HepG2 (cell line): ENCODE measurements around the gene PDE9A. TPM values are rescaled to one million over a fixed set of nuclear protein-coding genes. Genes with fewer than 3 reads are reported as not detected.

Experiments used
- ATAC-seq: fragments of 200-7000 bp; cut with Tn5 transposase; 3 replicates; pipeline ENCODE4 v1.9.1; 2020; ENCODE audit warnings: mild to moderate bottlenecking, moderate library complexity
- BruUV-seq: library from RNA; stranded (reverse); fragments of 400-500 nt; replicated peaks from 2 replicates; lab custom pipeline; 2021; lab: Mats Ljungman, UMichigan
- CTCF ChIA-PET: fragments of 300-600 bp; formaldehyde crosslinking; extraction: SDS; loops from one replicate; lab custom pipeline; 2021; ENCODE audit warnings: low total read pairs, inconsistent platforms, low intra/inter-chr PET ratio; lab: Yijun Ruan, JAX
- POLR2A ChIA-PET: fragments of 350-600 bp; sonication (Branson Sonifier 250); formaldehyde crosslinking; loops from one replicate; lab custom pipeline; 2020; ENCODE audit warnings: antibody characterized with exemption, inconsistent platforms; lab: Yijun Ruan, JAX
- DNase-seq: peaks from one replicate; pipeline ENCODE4 v3.0.0-alpha.2; 2015; ENCODE audit warnings: low spot score
- FAIRE-seq: peaks from 3 replicates; lab custom pipeline; 2011; peaks lifted over from hg19 to GRCh38; lab: Jason Lieb, UNC
- H2AFZ ChIP-seq: one replicate; pipeline ENCODE4 v1.6.1; 2011; ENCODE audit warnings: low read length, inconsistent platforms
- H3K27ac ChIP-seq: fragments of 300-600 bp; 3 replicates; pipeline ENCODE4 v1.8.0; 2011; ENCODE audit warnings: mixed run types, mild to moderate bottlenecking, mixed read lengths, low read length, inconsistent platforms; ENCODE audit not compliant: insufficient read depth; ENCODE audit errors: extremely low read length
- H3K27me3 ChIP-seq, 2 experiments: fragments of 200-600 bp in 1 of 2; 2 replicates in 1 of 2; 3 replicates in 1 of 2; pipeline versions ENCODE4 v1.6.0 to v1.8.0; 2011; ENCODE audit warnings: low read length in 2 of 2, mild to moderate bottlenecking in 2 of 2, moderate library complexity in 2 of 2, inconsistent platforms in 1 of 2; ENCODE audit not compliant: insufficient read depth in 2 of 2, control insufficient read depth in 1 of 2
- H3K36me3 ChIP-seq, 2 experiments: fragments of 200-600 bp in 1 of 2; replicated peaks in 1 of 2; 2 replicates in 1 of 2; 3 replicates in 1 of 2; pipeline versions ENCODE4 v1.5.1 to v1.8.0; 2011; ENCODE audit warnings: low read length in 2 of 2, inconsistent platforms in 1 of 2; ENCODE audit not compliant: insufficient read depth in 2 of 2, control insufficient read depth in 1 of 2
- H3K4me1 ChIP-seq: 2 replicates; pipeline ENCODE4 v1.5.1; 2012; ENCODE audit warnings: low read length, inconsistent platforms; ENCODE audit not compliant: insufficient read depth
- H3K4me2 ChIP-seq: 2 replicates; pipeline ENCODE4 v1.6.0; 2011; ENCODE audit warnings: low read depth, low read length, inconsistent platforms
- H3K4me3 ChIP-seq, 3 experiments: fragments of 200-600 bp in 1 of 3; sonication (generic), shearing (Covaris generic) in 1 of 3; replicated peaks in 1 of 3; 2 replicates each; pipeline ENCODE4 v1.5.1; 2011 to 2016; ENCODE audit warnings: low read length in 3 of 3, inconsistent platforms in 2 of 3, low read depth in 2 of 3, mild to moderate bottlenecking in 2 of 3, control low read depth in 1 of 3, mixed read lengths in 1 of 3; ENCODE audit not compliant: insufficient read depth in 1 of 3
- H3K79me2 ChIP-seq: one replicate; pipeline ENCODE4 v1.6.1; 2011; ENCODE audit warnings: low read length, inconsistent platforms; ENCODE audit not compliant: insufficient read depth
- H3K9ac ChIP-seq: 2 replicates; pipeline ENCODE4 v1.6.0; 2011; ENCODE audit warnings: mild to moderate bottlenecking, low read depth, low read length, inconsistent platforms; ENCODE audit not compliant: insufficient read depth
- H3K9me3 ChIP-seq: 2 replicates; pipeline ENCODE4 v1.5.1; 2012; ENCODE audit warnings: mild to moderate bottlenecking, low read length
- H4K20me1 ChIP-seq: 2 replicates; pipeline ENCODE4 v1.6.0; 2011; ENCODE audit warnings: inconsistent platforms, mild to moderate bottlenecking, low read length, moderate library complexity; ENCODE audit not compliant: insufficient read depth
- ATF7 ChIP-seq, 2 experiments: fragments of 450-650 bp in 1 of 2; sonication (generic) in 1 of 2; formaldehyde crosslinking in 1 of 2; IDR thresholded peaks; 2 replicates each; pipeline versions ENCODE4 v1.4.0 to v1.6.1; 2016 to 2020; ENCODE audit warnings: antibody characterized with exemption in 1 of 2, mild to moderate bottlenecking in 1 of 2, missing genetic modification reagents in 1 of 2
- CHD4 ChIP-seq: fragments of 200-600 bp; sonication (generic); IDR thresholded peaks from 2 replicates; pipeline ENCODE4 v1.7.0; 2017; ENCODE audit warnings: mild to moderate bottlenecking, low read length, borderline replicate concordance
- GATA4 ChIP-seq: sonication (generic); IDR thresholded peaks from 2 replicates; pipeline ENCODE4 v1.6.1; 2016; ENCODE audit warnings: antibody characterized with exemption, low read depth, borderline replicate concordance
- HOXA3 ChIP-seq: sonication (generic); formaldehyde crosslinking; IDR thresholded peaks from 2 replicates; pipeline ENCODE4 v1.5.0; 2020; ENCODE audit warnings: missing genetic modification reagents
- MXD4 ChIP-seq: IDR thresholded peaks from 2 replicates; pipeline ENCODE4 v1.6.1; 2016; ENCODE audit warnings: mild to moderate bottlenecking, missing biosample characterization, missing genetic modification reagents
- PHF21A ChIP-seq: sonication (generic); formaldehyde crosslinking; IDR thresholded peaks from 2 replicates; pipeline ENCODE4 v1.5.0; 2020; ENCODE audit warnings: mild to moderate bottlenecking, missing genetic modification reagents
- REPIN1 ChIP-seq: sonication (generic); formaldehyde crosslinking; IDR thresholded peaks from 2 replicates; pipeline ENCODE4 v1.8.0; 2022; ENCODE audit warnings: missing genetic modification reagents, low read depth, mild to moderate bottlenecking, borderline replicate concordance
- ZMYM2 ChIP-seq: sonication (generic); formaldehyde crosslinking; IDR thresholded peaks from 2 replicates; pipeline ENCODE4 v1.8.0; 2022; ENCODE audit warnings: mild to moderate bottlenecking, missing genetic modification reagents
- ZNF670 ChIP-seq: sonication (generic); formaldehyde crosslinking; IDR thresholded peaks from 2 replicates; pipeline ENCODE4 v1.8.0; 2022; ENCODE audit warnings: mild to moderate bottlenecking, missing genetic modification reagents, borderline replicate concordance
- WGBS: methylation state at CpG from one replicate; pipeline ENCODE4 v1.1.6; 2017; ENCODE audit warnings: low lambda C conversion rate; 5-methylcytosine and 5-hydroxymethylcytosine counted together
- in situ Hi-C: cut with HindIII; loops from 2 replicates; pipeline ENCODE4 v1.10.0; 2017; ENCODE audit warnings: low pct_unique_long_range_greater_than_20kb; ENCODE audit not compliant: extremely low pct_ligation_motif_present
- intact Hi-C: fragments of 100-400 bp; cut with micrococcal nuclease; formaldehyde crosslinking; loops from one replicate; pipeline ENCODE4 v1.10.0; 2022; ENCODE audit not compliant: unreplicated experiment
- polyA plus RNA-seq, 8 experiments: library from polyadenylated mRNA; depleted of rRNA in 3 of 8; stranded (reverse) in 7 of 8; unstranded in 1 of 8; fragments of >200 nt; fragmentation: Illumina TruSeq in 4 of 8; extraction: Trizol in 4 of 8; gene quantifications; 2 replicates each; pipeline versions ENCODE4 v1.2.1 to v1.2.3, GENCODE V29; 2011 to 2016; ENCODE audit warnings: low read depth in 4 of 8, missing spikeins in 1 of 8, mixed read lengths in 1 of 8; ENCODE audit not compliant: insufficient read depth in 1 of 8
- total RNA-seq, 5 experiments: library from RNA; depleted of rRNA; stranded (reverse); fragments of >200 nt; fragmentation: Illumina TruSeq; extraction: Trizol; gene quantifications; 2 replicates each; pipeline ENCODE4 v1.2.3, GENCODE V29; 2016; ENCODE audit warnings: low read depth in 1 of 5
- TF ChIP-seq, protein P1 (sequence below): sonication (generic); formaldehyde crosslinking; IDR thresholded peaks from 2 replicates; pipeline ENCODE4 v1.9.0; 2021; ENCODE audit warnings: missing genetic modification reagents, mild to moderate bottlenecking, borderline replicate concordance
- TF ChIP-seq, protein P2 (sequence below): sonication (generic); formaldehyde crosslinking; conservative IDR thresholded peaks from 2 replicates; pipeline ENCODE4 v1.4.0; 2020; ENCODE audit warnings: mild to moderate bottlenecking, missing genetic modification reagents, moderate library complexity
- TF ChIP-seq, protein P3 (sequence below): sonication (generic); formaldehyde crosslinking; IDR thresholded peaks from 2 replicates; pipeline ENCODE4 v1.5.1; 2020; ENCODE audit warnings: mild to moderate bottlenecking, missing genetic modification reagents

Gene PDE9A
- total and polyA plus RNA-seq, 2 of the 13 experiments (the other 11 are each of a cell fraction or from before 2014, with no cell fraction given) = 4.6 to 19.7 TPM

DNA sequence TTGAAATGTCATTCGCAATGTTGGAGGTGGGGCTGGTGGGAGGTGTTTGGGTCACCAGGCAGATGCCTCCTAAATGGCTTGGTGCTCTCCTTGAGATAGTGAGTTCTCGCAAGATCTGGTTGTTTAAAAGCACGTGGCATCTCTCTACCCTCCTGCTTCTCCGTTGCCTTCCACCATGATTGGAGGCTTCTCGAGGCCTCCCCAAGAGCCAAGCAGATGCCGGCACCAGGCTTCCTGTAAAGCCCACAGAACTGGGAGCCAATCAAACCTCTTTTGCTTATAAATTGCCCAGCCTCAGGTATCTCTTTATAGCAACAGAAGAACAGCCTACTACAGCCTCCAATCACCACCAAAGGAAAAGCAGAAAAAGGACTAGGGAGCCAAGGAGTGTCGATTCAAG lies 80.5 kb downstream of the PDE9A start (continued):
- TF ChIP-seq PHF21A (CRISPR knock-in tag) (no peak), HOXA3 (CRISPR knock-in tag) (no peak), CHD4 (0 out of 2 replicates have a peak, but pooled peaks have one; percentile 75), MXD4 (CRISPR knock-in tag) (no peak), ZNF670 (CRISPR knock-in tag) (0 out of 2 replicates have a peak, but pooled peaks have one; percentile 13)
- TF ChIP-seq, protein P1, sequence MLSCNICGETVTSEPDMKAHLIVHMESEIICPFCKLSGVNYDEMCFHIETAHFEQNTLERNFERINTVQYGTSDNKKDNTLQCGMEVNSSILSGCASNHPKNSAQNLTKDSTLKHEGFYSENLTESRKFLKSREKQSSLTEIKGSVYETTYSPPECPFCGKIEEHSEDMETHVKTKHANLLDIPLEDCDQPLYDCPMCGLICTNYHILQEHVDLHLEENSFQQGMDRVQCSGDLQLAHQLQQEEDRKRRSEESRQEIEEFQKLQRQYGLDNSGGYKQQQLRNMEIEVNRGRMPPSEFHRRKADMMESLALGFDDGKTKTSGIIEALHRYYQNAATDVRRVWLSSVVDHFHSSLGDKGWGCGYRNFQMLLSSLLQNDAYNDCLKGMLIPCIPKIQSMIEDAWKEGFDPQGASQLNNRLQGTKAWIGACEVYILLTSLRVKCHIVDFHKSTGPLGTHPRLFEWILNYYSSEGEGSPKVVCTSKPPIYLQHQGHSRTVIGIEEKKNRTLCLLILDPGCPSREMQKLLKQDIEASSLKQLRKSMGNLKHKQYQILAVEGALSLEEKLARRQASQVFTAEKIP (CRISPR knock-in tag) = no peak

DNA sequence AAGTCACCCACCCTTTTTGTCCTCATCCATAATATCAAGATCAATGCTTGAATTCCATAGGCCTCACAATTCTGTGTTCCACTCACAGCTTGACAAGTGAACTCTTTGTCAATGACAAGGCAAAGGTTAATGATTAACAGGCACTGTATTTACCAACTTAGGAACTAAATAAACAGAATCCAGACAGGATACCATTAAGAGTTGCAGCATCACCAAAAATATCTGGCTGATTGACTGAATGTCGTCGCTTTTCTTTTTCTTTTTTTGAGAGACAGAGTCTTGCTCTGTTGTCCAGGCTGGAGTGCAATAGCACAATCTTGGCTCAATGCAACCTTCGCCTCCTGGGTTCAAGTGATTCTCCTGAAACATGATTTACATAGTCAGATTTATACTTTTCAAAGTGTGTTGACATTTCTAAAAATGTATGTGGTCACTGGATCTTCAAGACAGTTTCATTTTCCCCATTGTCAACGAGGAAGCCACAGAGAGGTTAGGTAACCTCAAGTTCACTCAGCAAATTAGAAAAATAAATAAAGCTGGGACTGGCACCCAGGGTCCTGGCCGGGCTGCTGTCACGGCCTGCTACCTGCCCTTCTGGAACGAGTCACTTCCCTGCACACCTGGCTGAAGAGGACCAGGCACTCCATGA lies 81.0 kb downstream of the PDE9A start:
- no peak overlapping the region for H2AFZ ChIP-seq
- H3K9me3 ChIP-seq = peaks cover under 1% of the 10 kb centered on the region; the same call in 1 of the 2 replicates
- H3K4me1 ChIP-seq = peaks cover 89% of the 10 kb centered on the region
- FAIRE-seq (peak; percentile 87), DNase-seq (peak; percentile 99), ATAC-seq (peak; percentile 61)
- no peaks in the 10 kb centered on the region; a peak in 1 of 5 replicates for H3K36me3 ChIP-seq
- BruUV-seq = no TSS peak
- peak overlapping the region; percentile 57 for H3K4me2 ChIP-seq
- CTCF ChIA-PET = no interaction called here
- peak overlapping the region; percentile 84 for H3K27ac ChIP-seq
- peak overlapping the region in 1 of 3 experiments; percentile 26; a peak in 2 of 6 replicates for H3K4me3 ChIP-seq
- no peaks in the 10 kb centered on the region for H4K20me1 ChIP-seq
- H3K79me2 ChIP-seq = no peaks in the 10 kb centered on the region
- no peaks in the 10 kb centered on the region for H3K27me3 ChIP-seq
- intact Hi-C loops (loop anchor here (10.0 kb wide), 1 partner anchor 50 kb away; no protein-coding TSS in a partner anchor), in situ Hi-C loops (no loop called here)
- POLR2A ChIA-PET = interaction anchor here (1.0 to 1.9 kb wide), 8 partner anchors 12 to 81 kb away, joined by 3 to 11 read pairs (median 6); partner anchors contain the start of gene PDE9A
- peak overlapping the region; percentile 52 for H3K9ac ChIP-seq
- 6% methylated on average over 6 of the region's 7 CpGs for WGBS
- peak; percentile 64; the same call in 1 of the 2 replicates for TF ChIP-seq REPIN1
- TF ChIP-seq, protein P2, sequence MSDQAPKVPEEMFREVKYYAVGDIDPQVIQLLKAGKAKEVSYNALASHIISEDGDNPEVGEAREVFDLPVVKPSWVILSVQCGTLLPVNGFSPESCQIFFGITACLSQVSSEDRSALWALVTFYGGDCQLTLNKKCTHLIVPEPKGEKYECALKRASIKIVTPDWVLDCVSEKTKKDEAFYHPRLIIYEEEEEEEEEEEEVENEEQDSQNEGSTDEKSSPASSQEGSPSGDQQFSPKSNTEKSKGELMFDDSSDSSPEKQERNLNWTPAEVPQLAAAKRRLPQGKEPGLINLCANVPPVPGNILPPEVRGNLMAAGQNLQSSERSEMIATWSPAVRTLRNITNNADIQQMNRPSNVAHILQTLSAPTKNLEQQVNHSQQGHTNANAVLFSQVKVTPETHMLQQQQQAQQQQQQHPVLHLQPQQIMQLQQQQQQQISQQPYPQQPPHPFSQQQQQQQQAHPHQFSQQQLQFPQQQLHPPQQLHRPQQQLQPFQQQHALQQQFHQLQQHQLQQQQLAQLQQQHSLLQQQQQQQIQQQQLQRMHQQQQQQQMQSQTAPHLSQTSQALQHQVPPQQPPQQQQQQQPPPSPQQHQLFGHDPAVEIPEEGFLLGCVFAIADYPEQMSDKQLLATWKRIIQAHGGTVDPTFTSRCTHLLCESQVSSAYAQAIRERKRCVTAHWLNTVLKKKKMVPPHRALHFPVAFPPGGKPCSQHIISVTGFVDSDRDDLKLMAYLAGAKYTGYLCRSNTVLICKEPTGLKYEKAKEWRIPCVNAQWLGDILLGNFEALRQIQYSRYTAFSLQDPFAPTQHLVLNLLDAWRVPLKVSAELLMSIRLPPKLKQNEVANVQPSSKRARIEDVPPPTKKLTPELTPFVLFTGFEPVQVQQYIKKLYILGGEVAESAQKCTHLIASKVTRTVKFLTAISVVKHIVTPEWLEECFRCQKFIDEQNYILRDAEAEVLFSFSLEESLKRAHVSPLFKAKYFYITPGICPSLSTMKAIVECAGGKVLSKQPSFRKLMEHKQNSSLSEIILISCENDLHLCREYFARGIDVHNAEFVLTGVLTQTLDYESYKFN (CRISPR knock-in tag) = peak; percentile 96
- peak; percentile 69; the same call in 1 of the 2 replicates for TF ChIP-seq GATA4
- TF ChIP-seq, protein P3, sequence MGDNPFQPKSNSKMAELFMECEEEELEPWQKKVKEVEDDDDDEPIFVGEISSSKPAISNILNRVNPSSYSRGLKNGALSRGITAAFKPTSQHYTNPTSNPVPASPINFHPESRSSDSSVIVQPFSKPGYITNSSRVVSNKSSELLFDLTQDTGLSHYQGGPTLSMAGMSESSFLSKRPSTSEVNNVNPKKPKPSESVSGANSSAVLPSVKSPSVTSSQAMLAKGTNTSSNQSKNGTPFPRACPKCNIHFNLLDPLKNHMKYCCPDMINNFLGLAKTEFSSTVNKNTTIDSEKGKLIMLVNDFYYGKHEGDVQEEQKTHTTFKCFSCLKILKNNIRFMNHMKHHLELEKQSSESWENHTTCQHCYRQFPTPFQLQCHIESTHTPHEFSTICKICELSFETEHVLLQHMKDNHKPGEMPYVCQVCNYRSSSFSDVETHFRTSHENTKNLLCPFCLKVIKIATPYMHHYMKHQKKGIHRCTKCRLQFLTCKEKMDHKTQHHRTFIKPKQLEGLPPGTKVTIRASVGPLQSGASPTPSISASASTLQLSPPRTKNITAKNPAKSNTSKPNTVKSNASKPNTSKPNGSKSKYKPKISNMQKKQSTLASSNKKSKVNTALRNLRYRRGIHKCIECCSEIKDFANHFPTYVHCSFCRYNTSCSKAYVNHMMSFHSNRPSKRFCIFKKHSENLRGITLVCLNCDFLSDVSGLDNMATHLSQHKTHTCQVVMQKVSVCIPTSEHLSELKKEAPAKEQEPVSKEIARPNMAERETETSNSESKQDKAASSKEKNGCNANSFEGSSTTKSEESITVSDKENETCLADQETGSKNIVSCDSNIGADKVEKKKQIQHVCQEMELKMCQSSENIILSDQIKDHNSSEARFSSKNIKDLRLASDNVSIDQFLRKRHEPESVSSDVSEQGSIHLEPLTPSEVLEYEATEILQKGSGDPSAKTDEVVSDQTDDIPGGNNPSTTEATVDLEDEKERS (CRISPR knock-in tag) = 0 out of 2 replicates have a peak, but pooled peaks have one; percentile 44
- peak; percentile 87 for TF ChIP-seq ZMYM2 (CRISPR knock-in tag)
- TF ChIP-seq ATF7 (IDR thresholded peaks at IDR 0.05) = peak; percentile 76; the same call in 1 of the 2 replicates
- TF ChIP-seq ATF7 (CRISPR knock-in tag; IDR thresholded peaks at IDR 0.05) = peak; percentile 81; the same call in 1 of the 2 replicates
